ENCODE data around the gene RASA2.

DNA sequence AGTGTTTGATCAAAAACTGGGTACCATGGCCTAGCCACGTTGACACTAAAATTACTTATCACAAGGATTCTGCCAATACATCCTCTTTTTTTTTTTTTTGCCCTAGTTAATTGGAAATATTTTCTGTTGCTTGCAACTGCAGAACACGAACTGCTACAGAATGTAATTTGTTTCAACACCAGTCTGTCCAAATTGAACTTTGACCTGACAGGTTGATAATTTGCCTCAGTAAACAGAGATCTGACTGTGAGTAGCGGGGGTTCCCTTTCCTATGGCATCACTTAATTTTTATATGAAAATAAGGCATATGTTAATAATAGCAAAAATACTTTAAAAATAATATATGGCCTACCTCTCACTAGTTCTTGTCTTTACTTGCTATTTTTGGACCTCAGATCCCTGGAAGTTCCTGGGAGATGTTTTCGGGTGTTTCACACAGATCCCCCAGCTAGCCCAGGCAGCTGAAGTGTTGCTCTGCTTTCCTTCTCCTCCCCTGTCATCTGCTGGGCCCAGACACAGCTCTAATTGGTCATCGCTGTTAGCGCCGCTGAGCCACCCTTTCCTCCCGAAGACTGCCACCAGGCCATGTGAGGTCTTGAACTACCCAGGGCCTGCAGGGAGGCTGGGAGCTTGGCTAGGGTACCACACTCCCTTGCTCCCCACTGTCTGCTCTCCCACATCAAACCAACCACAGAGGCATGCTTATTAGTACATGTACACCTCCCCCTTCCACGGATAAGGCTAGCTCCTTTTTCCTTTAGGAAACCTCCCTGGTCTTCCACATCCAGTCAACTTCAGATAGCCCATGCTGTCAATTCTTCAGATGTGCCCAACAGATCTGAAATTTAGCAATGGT is 161.5 kb downstream of the RASA2 start:
- TF ChIP-seq, protein P1, sequence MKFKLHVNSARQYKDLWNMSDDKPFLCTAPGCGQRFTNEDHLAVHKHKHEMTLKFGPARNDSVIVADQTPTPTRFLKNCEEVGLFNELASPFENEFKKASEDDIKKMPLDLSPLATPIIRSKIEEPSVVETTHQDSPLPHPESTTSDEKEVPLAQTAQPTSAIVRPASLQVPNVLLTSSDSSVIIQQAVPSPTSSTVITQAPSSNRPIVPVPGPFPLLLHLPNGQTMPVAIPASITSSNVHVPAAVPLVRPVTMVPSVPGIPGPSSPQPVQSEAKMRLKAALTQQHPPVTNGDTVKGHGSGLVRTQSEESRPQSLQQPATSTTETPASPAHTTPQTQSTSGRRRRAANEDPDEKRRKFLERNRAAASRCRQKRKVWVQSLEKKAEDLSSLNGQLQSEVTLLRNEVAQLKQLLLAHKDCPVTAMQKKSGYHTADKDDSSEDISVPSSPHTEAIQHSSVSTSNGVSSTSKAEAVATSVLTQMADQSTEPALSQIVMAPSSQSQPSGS (IDR thresholded peaks at IDR 0.05; ENCODE audit: low read length): no peak
- TF ChIP-seq POLR2A (IDR thresholded peaks at IDR 0.05; ENCODE audit: control extremely low read depth in 1 of 2, low read depth in 2 of 2, low read length in 2 of 2): no peak
- no peak for TF ChIP-seq SIRT6 (IDR thresholded peaks at IDR 0.05; ENCODE audit: low read length)
- TF ChIP-seq SAP30 (IDR thresholded peaks at IDR 0.05; ENCODE audit: insufficient read depth, insufficient replicate concordance, low read length): no peak
- no peak for TF ChIP-seq KDM5A (IDR thresholded peaks at IDR 0.05; ENCODE audit: low read length)
- TF ChIP-seq MAFK (IDR thresholded peaks at IDR 0.05; ENCODE audit: low read depth, low read length): no peak
- TF ChIP-seq, protein P2, sequence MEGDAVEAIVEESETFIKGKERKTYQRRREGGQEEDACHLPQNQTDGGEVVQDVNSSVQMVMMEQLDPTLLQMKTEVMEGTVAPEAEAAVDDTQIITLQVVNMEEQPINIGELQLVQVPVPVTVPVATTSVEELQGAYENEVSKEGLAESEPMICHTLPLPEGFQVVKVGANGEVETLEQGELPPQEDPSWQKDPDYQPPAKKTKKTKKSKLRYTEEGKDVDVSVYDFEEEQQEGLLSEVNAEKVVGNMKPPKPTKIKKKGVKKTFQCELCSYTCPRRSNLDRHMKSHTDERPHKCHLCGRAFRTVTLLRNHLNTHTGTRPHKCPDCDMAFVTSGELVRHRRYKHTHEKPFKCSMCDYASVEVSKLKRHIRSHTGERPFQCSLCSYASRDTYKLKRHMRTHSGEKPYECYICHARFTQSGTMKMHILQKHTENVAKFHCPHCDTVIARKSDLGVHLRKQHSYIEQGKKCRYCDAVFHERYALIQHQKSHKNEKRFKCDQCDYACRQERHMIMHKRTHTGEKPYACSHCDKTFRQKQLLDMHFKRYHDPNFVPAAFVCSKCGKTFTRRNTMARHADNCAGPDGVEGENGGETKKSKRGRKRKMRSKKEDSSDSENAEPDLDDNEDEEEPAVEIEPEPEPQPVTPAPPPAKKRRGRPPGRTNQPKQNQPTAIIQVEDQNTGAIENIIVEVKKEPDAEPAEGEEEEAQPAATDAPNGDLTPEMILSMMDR (IDR thresholded peaks at IDR 0.05; ENCODE audit: control extremely low read depth in 1 of 3, insufficient read depth in 1 of 3, low read depth in 1 of 3, low read length in 3 of 3): no peak
- no peak for TF ChIP-seq KDM1A (IDR thresholded peaks at IDR 0.05; ENCODE audit: borderline replicate concordance, low read length)
- TF ChIP-seq CREB1 (IDR thresholded peaks at IDR 0.05): no peak

Data from H1 (cell line).